ENCODE results near the gene MALT1.
"Not testable (repeated sequence)": the region's sequence is repeated elsewhere in the genome, so short reads cannot be mapped to it uniquely, and the experiment has no call there.

MALT1 gene

GRCh38 chr18:58639751-58640427 is 31.4 kb upstream of the MALT1 start:
- Histone ChIP-seq H3K79me2 (ENCODE audit: control insufficient read depth, insufficient read depth, low read length) (no peaks in the 10 kb centered on the region), H3K4me2 (ENCODE audit: low read length) (no peak overlapping the region), H3K4me1 (ENCODE audit: control insufficient read depth, low read depth, low read length) (peaks cover 14% of the 10 kb centered on the region), H3K23ac (ENCODE audit: low read length) (no peak overlapping the region), H3K27ac (ENCODE audit: low read depth, low read length) (peak overlapping the region; percentile 90), H3K4ac (ENCODE audit: low read depth, low read length) (no peak overlapping the region), H2BK120ac (ENCODE audit: low read depth, low read length) (no peak overlapping the region), H3K56ac (ENCODE audit: low read length) (peak overlapping the region; percentile 61), H2BK15ac (replicated peaks; ENCODE audit: low read depth) (peak overlapping the region; percentile 87), H2BK5ac (ENCODE audit: low read length) (peak overlapping the region; percentile 38), H3K9ac (ENCODE audit: low read length) (no peak overlapping the region), H3K79me1 (ENCODE audit: low read length) (no peaks in the 10 kb centered on the region), H4K5ac (ENCODE audit: low read length) (no peak overlapping the region), H2AK5ac (ENCODE audit: low read length) (no peak overlapping the region), H3K4me3 (ENCODE audit: low read length) (no peak overlapping the region), H3K36me3 (ENCODE audit: control insufficient read depth, insufficient read depth, low read length) (no peaks in the 10 kb centered on the region), H3K27me3 (ENCODE audit: insufficient read depth, low read length, poor library complexity) (no peaks in the 10 kb centered on the region), H4K8ac (ENCODE audit: low read depth, low read length) (no peak overlapping the region), H3K18ac (ENCODE audit: low read length) (peak overlapping the region; percentile 69)
- DNase-seq, result peak; percentile 62
- WGBS (ENCODE audit: extremely low coverage, insufficient coverage, low lambda C conversion rate), result no CpG with 5 or more reads among the region's 5 CpGs

- Histone ChIP-seq H3K79me1 (ENCODE audit: low read length) (no peaks in the 10 kb centered on the region), H3K4me2 (ENCODE audit: low read length) (no peak overlapping the region), H2BK120ac (ENCODE audit: low read depth, low read length) (peak overlapping the region; percentile 98), H4K5ac (ENCODE audit: low read length) (no peak overlapping the region), H3K4me1 (ENCODE audit: control insufficient read depth, low read depth, low read length) (peaks cover 14% of the 10 kb centered on the region), H3K18ac (ENCODE audit: low read length) (peak overlapping the region; percentile 97), H2AK5ac (ENCODE audit: low read length) (no peak overlapping the region), H3K9ac (ENCODE audit: low read length) (peak overlapping the region; percentile 26), H3K4me3 (ENCODE audit: low read length) (no peak overlapping the region), H3K36me3 (ENCODE audit: control insufficient read depth, insufficient read depth, low read length) (no peaks in the 10 kb centered on the region), H3K56ac (ENCODE audit: low read length) (peak overlapping the region; percentile 74), H2BK5ac (ENCODE audit: low read length) (peak overlapping the region; percentile 76), H3K23ac (ENCODE audit: low read length) (no peak overlapping the region), H3K79me2 (ENCODE audit: control insufficient read depth, insufficient read depth, low read length) (no peaks in the 10 kb centered on the region), H3K27me3 (ENCODE audit: insufficient read depth, low read length, poor library complexity) (no peaks in the 10 kb centered on the region), H3K27ac (ENCODE audit: low read depth, low read length) (peak overlapping the region; percentile 90), H2BK15ac (replicated peaks; ENCODE audit: low read depth) (peak overlapping the region; percentile 80), H4K8ac (ENCODE audit: low read depth, low read length) (peak overlapping the region; percentile 94), H3K4ac (ENCODE audit: low read depth, low read length) (peak overlapping the region; percentile 20)
- peak; percentile 95 for DNase-seq
- no CpG with 5 or more reads among the region's 4 CpGs for WGBS (ENCODE audit: extremely low coverage, insufficient coverage, low lambda C conversion rate)
Observed at GRCh38 chr18:58640428-58640805, 30.8 kb upstream of the MALT1 start.

- H3K4ac ChIP-seq (ENCODE audit: low read depth, low read length), result no peak overlapping the region
Observed at GRCh38 chr18:58640891-58641610, 30.2 kb upstream of the MALT1 start.

GRCh38 chr18:58643557-58643956 is 27.7 kb upstream of the MALT1 start:
- not testable (repeated sequence) for H3K4me1 ChIP-seq (ENCODE audit: control insufficient read depth, low read depth, low read length); H2BK120ac ChIP-seq (ENCODE audit: low read depth, low read length); H3K4ac ChIP-seq (ENCODE audit: low read depth, low read length); H3K18ac ChIP-seq (ENCODE audit: low read length); H3K36me3 ChIP-seq (ENCODE audit: control insufficient read depth, insufficient read depth, low read length); H3K9ac ChIP-seq (ENCODE audit: low read length); H4K5ac ChIP-seq (ENCODE audit: low read length); H2BK5ac ChIP-seq (ENCODE audit: low read length); H3K4me2 ChIP-seq (ENCODE audit: low read length); H4K8ac ChIP-seq (ENCODE audit: low read depth, low read length); H3K56ac ChIP-seq (ENCODE audit: low read length); H2BK15ac ChIP-seq (replicated peaks; ENCODE audit: low read depth); H3K79me1 ChIP-seq (ENCODE audit: low read length); H3K27ac ChIP-seq (ENCODE audit: low read depth, low read length); H2AK5ac ChIP-seq (ENCODE audit: low read length); DNase-seq; H3K23ac ChIP-seq (ENCODE audit: low read length); H3K79me2 ChIP-seq (ENCODE audit: control insufficient read depth, insufficient read depth, low read length); H3K27me3 ChIP-seq (ENCODE audit: insufficient read depth, low read length, poor library complexity); H3K4me3 ChIP-seq (ENCODE audit: low read length)
- no CpG with 5 or more reads among the region's 6 CpGs for WGBS (ENCODE audit: extremely low coverage, insufficient coverage, low lambda C conversion rate)

More at GRCh38 chr18:58640891-58641610, 30.2 kb upstream of the MALT1 start:
- Histone ChIP-seq H3K4me2 (ENCODE audit: low read length) (no peak overlapping the region), H3K27ac (ENCODE audit: low read depth, low read length) (peak overlapping the region; percentile 90), H3K79me1 (ENCODE audit: low read length) (no peaks in the 10 kb centered on the region), H3K36me3 (ENCODE audit: control insufficient read depth, insufficient read depth, low read length) (no peaks in the 10 kb centered on the region), H3K23ac (ENCODE audit: low read length) (no peak overlapping the region), H3K4me3 (ENCODE audit: low read length) (no peak overlapping the region), H3K9ac (ENCODE audit: low read length) (peak overlapping the region; percentile 51), H2AK5ac (ENCODE audit: low read length) (no peak overlapping the region), H2BK15ac (replicated peaks; ENCODE audit: low read depth) (no peak overlapping the region), H3K27me3 (ENCODE audit: insufficient read depth, low read length, poor library complexity) (no peaks in the 10 kb centered on the region), H3K18ac (ENCODE audit: low read length) (peak overlapping the region; percentile 97), H2BK120ac (ENCODE audit: low read depth, low read length) (peak overlapping the region; percentile 98), H3K4me1 (ENCODE audit: control insufficient read depth, low read depth, low read length) (peaks cover 14% of the 10 kb centered on the region), H4K8ac (ENCODE audit: low read depth, low read length) (peak overlapping the region; percentile 94), H2BK5ac (ENCODE audit: low read length) (peak overlapping the region; percentile 98), H3K79me2 (ENCODE audit: control insufficient read depth, insufficient read depth, low read length) (no peaks in the 10 kb centered on the region), H4K5ac (ENCODE audit: low read length) (no peak overlapping the region), H3K56ac (ENCODE audit: low read length) (peak overlapping the region; percentile 74)
- no CpG with 5 or more reads among the region's 7 CpGs for WGBS (ENCODE audit: extremely low coverage, insufficient coverage, low lambda C conversion rate)
- peak; percentile 92 for DNase-seq

- H2BK5ac ChIP-seq (ENCODE audit: low read length), result no peak overlapping the region
- no peak overlapping the region for H3K4me2 ChIP-seq (ENCODE audit: low read length)
- H2BK15ac ChIP-seq (replicated peaks; ENCODE audit: low read depth), result no peak overlapping the region
- H3K4me3 ChIP-seq (ENCODE audit: low read length), result no peak overlapping the region
- no peaks in the 10 kb centered on the region for H3K79me2 ChIP-seq (ENCODE audit: control insufficient read depth, insufficient read depth, low read length)
- no peak overlapping the region for H4K8ac ChIP-seq (ENCODE audit: low read depth, low read length)
- H3K79me1 ChIP-seq (ENCODE audit: low read length), result no peaks in the 10 kb centered on the region
- H3K4ac ChIP-seq (ENCODE audit: low read depth, low read length), result no peak overlapping the region
- H3K56ac ChIP-seq (ENCODE audit: low read length), result no peak overlapping the region
- H2AK5ac ChIP-seq (ENCODE audit: low read length), result no peak overlapping the region
- no peak overlapping the region for H4K5ac ChIP-seq (ENCODE audit: low read length)
- no peak overlapping the region for H3K18ac ChIP-seq (ENCODE audit: low read length)
- no peaks in the 10 kb centered on the region for H3K36me3 ChIP-seq (ENCODE audit: control insufficient read depth, insufficient read depth, low read length)
- no peak overlapping the region for H3K23ac ChIP-seq (ENCODE audit: low read length)
- no peak for DNase-seq
- no peaks in the 10 kb centered on the region for H3K27me3 ChIP-seq (ENCODE audit: insufficient read depth, low read length, poor library complexity)
- H3K4me1 ChIP-seq (ENCODE audit: control insufficient read depth, low read depth, low read length), result peaks cover 4% of the 10 kb centered on the region
- H3K9ac ChIP-seq (ENCODE audit: low read length), result no peak overlapping the region
- WGBS (ENCODE audit: extremely low coverage, insufficient coverage, low lambda C conversion rate), result no CpG with 5 or more reads among the region's 5 CpGs
- no peak overlapping the region for H3K27ac ChIP-seq (ENCODE audit: low read depth, low read length)
- no peak overlapping the region for H2BK120ac ChIP-seq (ENCODE audit: low read depth, low read length)
Observed at GRCh38 chr18:58645398-58645797, 25.9 kb upstream of the MALT1 start.
